Endothelial cell of umbilical vein (primary cell): Measurements from ENCODE around the gene SNRNP27. TPM values are rescaled to one million over a fixed set of nuclear protein-coding genes. Genes with fewer than 3 reads are reported as not detected.

Experiments used
- BruUV-seq: library from RNA; stranded (reverse); fragments of 400-500 nt; replicated peaks from 2 replicates; lab custom pipeline; 2021; lab: Mats Ljungman, UMichigan
- CTCF ChIA-PET: fragments of 300-600, 350-600 bp; sonication (Branson Sonifier 250); formaldehyde crosslinking; loops from one replicate; lab custom pipeline; 2021; ENCODE audit warnings: antibody characterized with exemption, inconsistent platforms; lab: Charles Lee
- POLR2A ChIA-PET: fragments of 300-600, 350-600 bp; sonication (Branson Sonifier 250); formaldehyde crosslinking; loops from one replicate; lab custom pipeline; 2021; ENCODE audit warnings: antibody characterized with exemption, inconsistent platforms; lab: Charles Lee
- DNase-seq: peaks from one replicate; pipeline ENCODE4 v3.0.0-alpha.2; 2011; ENCODE audit warnings: low read depth, low spot score
- FAIRE-seq: peaks from 2 replicates; lab custom pipeline; 2011; peaks lifted over from hg19 to GRCh38; lab: Jason Lieb, UNC
- H2AFZ ChIP-seq: 2 replicates; pipeline ENCODE4 v1.6.0; 2012; ENCODE audit warnings: low read depth, low read length, control low read depth, inconsistent platforms
- H3K27ac ChIP-seq: 2 replicates; pipeline ENCODE4 v1.5.1; 2011; ENCODE audit warnings: low read depth, mild to moderate bottlenecking, control low read depth, low read length, moderate library complexity; ENCODE audit not compliant: insufficient read depth
- H3K27me3 ChIP-seq, 2 experiments: 2 replicates each; pipeline versions ENCODE4 v1.6.0 to v1.6.1; 2011; ENCODE audit warnings: low read length in 2 of 2, mixed read lengths in 1 of 2; ENCODE audit not compliant: control insufficient read depth in 2 of 2, insufficient read depth in 2 of 2
- H3K36me3 ChIP-seq, 2 experiments: 2 replicates in 1 of 2; 3 replicates in 1 of 2; pipeline ENCODE4 v1.5.1; 2011; ENCODE audit warnings: low read length in 2 of 2, mild to moderate bottlenecking in 1 of 2, moderate library complexity in 1 of 2; ENCODE audit not compliant: control insufficient read depth in 2 of 2, insufficient read depth in 2 of 2; ENCODE audit errors: extremely low read depth in 1 of 2
- H3K4me1 ChIP-seq: 3 replicates; pipeline ENCODE4 v1.5.1; 2011; ENCODE audit warnings: mild to moderate bottlenecking, low read length; ENCODE audit not compliant: control insufficient read depth, insufficient read depth; ENCODE audit errors: extremely low read depth
- H3K4me2 ChIP-seq: 2 replicates; pipeline ENCODE4 v1.6.1; 2011; ENCODE audit warnings: low read length, control low read depth, mixed read lengths; ENCODE audit not compliant: insufficient read depth
- H3K4me3 ChIP-seq, 3 experiments: fragments of 200-600 bp in 1 of 3; sonication (generic), shearing (Covaris generic) in 1 of 3; replicated peaks in 1 of 3; 2 replicates each; pipeline ENCODE4 v1.5.1; 2011 to 2016; ENCODE audit warnings: control low read depth in 3 of 3, low read length in 3 of 3, mild to moderate bottlenecking in 2 of 3, inconsistent platforms in 1 of 3, low read depth in 1 of 3, moderate library complexity in 1 of 3; ENCODE audit not compliant: insufficient read depth in 1 of 3
- H3K79me2 ChIP-seq: 2 replicates; pipeline ENCODE4 v1.6.0; 2012; ENCODE audit warnings: low read length, inconsistent platforms; ENCODE audit not compliant: control insufficient read depth, insufficient read depth
- H3K9ac ChIP-seq: replicated peaks from 2 replicates; pipeline ENCODE3; 2011; ENCODE audit warnings: low read length, control low read depth; ENCODE audit not compliant: insufficient read depth; ENCODE audit errors: extremely low read depth
- H3K9me1 ChIP-seq: replicated peaks from 3 replicates; pipeline ENCODE4 v1.6.0; 2011; ENCODE audit warnings: mild to moderate bottlenecking, low read length; ENCODE audit not compliant: control insufficient read depth, insufficient read depth; ENCODE audit errors: extremely low read depth
- H3K9me3 ChIP-seq: replicated peaks from 2 replicates; pipeline ENCODE4 v1.5.1; 2012; ENCODE audit warnings: low read length, inconsistent platforms; ENCODE audit not compliant: control insufficient read depth, insufficient read depth
- H4K20me1 ChIP-seq: replicated peaks from 2 replicates; pipeline ENCODE3; 2011; ENCODE audit warnings: mild to moderate bottlenecking, low read length; ENCODE audit not compliant: control insufficient read depth, insufficient read depth; ENCODE audit errors: extremely low read depth
- EZH2 ChIP-seq: IDR thresholded peaks from 2 replicates; pipeline ENCODE4 v1.6.1; 2012; ENCODE audit warnings: borderline replicate concordance, low read depth, mild to moderate bottlenecking, moderate library complexity, low read length, inconsistent platforms; ENCODE audit not compliant: severe bottlenecking
- FOS ChIP-seq: IDR thresholded peaks from 2 replicates; pipeline ENCODE4 v1.6.1; 2011; ENCODE audit warnings: mild to moderate bottlenecking, low read length, moderate library complexity, borderline replicate concordance; ENCODE audit not compliant: insufficient read depth
- GATA2 ChIP-seq: IDR thresholded peaks from 2 replicates; pipeline ENCODE4 v1.7.0; 2011; ENCODE audit warnings: low read depth, mild to moderate bottlenecking, moderate library complexity, mixed read lengths, low read length; ENCODE audit not compliant: insufficient read length, insufficient read depth
- JUN ChIP-seq: IDR thresholded peaks from 2 replicates; pipeline ENCODE4 v1.6.1; 2011; ENCODE audit warnings: borderline replicate concordance, low read depth; ENCODE audit not compliant: insufficient read length, insufficient read depth
- MAX ChIP-seq: IDR thresholded peaks from 2 replicates; pipeline ENCODE4 v1.6.1; 2011; ENCODE audit not compliant: insufficient read depth, insufficient read length
- MYC ChIP-seq: IDR thresholded peaks from one replicate; pipeline ENCODE4 v1.6.1; 2011; ENCODE audit warnings: mild to moderate bottlenecking, low read depth, low read length
- POLR2A ChIP-seq: IDR thresholded peaks from 2 replicates; pipeline ENCODE4 v1.6.1; 2012; ENCODE audit warnings: low read depth, mild to moderate bottlenecking, control low read depth, low read length
- POLR2AphosphoS5 ChIP-seq: IDR thresholded peaks from 2 replicates; pipeline ENCODE4 v1.6.1; 2012; ENCODE audit warnings: low read depth, mild to moderate bottlenecking, control low read depth, low read length, moderate library complexity; ENCODE audit not compliant: insufficient read depth
- dilution Hi-C: fragments of 300-500 bp; cut with MboI; formaldehyde crosslinking; loops from one replicate; pipeline ENCODE4 v1.15.0; 2019; ENCODE audit warnings: low sequenced_read_pairs; ENCODE audit not compliant: extremely low pct_ligation_motif_present
- intact Hi-C: fragments of 100-400 bp; cut with micrococcal nuclease; formaldehyde crosslinking; loops from one replicate; pipeline ENCODE4 v1.10.0; 2022
- polyA plus RNA-seq, 4 experiments: library from polyadenylated mRNA; depleted of rRNA in 3 of 4; stranded (reverse) in 3 of 4; unstranded in 1 of 4; fragments of >200 nt; gene quantifications; 2 replicates each; pipeline versions ENCODE4 v1.2.1 to v1.2.3, GENCODE V29; 2011 to 2012; ENCODE audit warnings: missing spikeins in 1 of 4
- total RNA-seq: library from RNA; stranded (reverse); gene quantifications from 2 replicates; pipeline ENCODE4 v1.2.3, GENCODE V29; 2021
- TF ChIP-seq, protein P1 (sequence below), 2 donors: IDR thresholded peaks; 1 replicate in 1 of 2; 2 replicates in 1 of 2; pipeline ENCODE4 v1.5.1; 2011; ENCODE audit warnings: low read length in 2 of 2, mild to moderate bottlenecking in 2 of 2, moderate library complexity in 2 of 2, control low read depth in 1 of 2, inconsistent platforms in 1 of 2, low read depth in 1 of 2; ENCODE audit not compliant: insufficient read depth in 1 of 2; ENCODE audit errors: extremely low read depth in 1 of 2

The SNRNP27 gene
- total and polyA plus RNA-seq, 2 donors (not counting 3 experiments of a cell fraction or from before 2014, with no cell fraction given), result 12.7 to 50.6 TPM

DNA sequence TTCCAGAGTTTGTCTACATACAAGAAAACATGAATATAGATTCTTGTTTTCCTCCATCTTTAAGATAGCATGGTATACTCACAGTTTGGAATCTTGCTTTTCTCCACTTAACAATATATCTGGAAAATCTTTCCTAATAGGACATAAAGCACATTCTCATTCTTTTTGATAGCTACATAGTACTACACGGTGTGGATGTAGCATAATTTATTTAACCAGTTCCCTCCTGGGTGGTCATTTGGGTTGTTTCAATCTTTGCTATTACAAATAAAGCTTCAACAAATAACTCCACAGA lies 40.8 kb downstream of the SNRNP27 start:
- FAIRE-seq, result no peak
- Histone ChIP-seq H4K20me1 (no peaks in the 10 kb centered on the region), H3K9ac (peak overlapping the region; percentile 82), H3K9me1 (no peaks in the 10 kb centered on the region), H3K27ac (peak overlapping the region; percentile 95), H2AFZ (no peak overlapping the region), H3K4me1 (peaks cover 37% of the 10 kb centered on the region), H3K79me2 (peaks cover 4% of the 10 kb centered on the region), H3K4me3 (no peak overlapping the region), H3K9me3 (no peaks in the 10 kb centered on the region), H3K27me3 (no peaks in the 10 kb centered on the region), H3K4me2 (peak overlapping the region; percentile 78), H3K36me3 (peaks cover 16 to 19% of the 10 kb centered on the region in 2 experiments)
- no TSS peak for BruUV-seq
- ChIA-PET CTCF (interaction anchor here (0.8 to 2.7 kb wide), 6 partner anchors 11 to 210 kb away, joined by 3 to 19 read pairs (median 7); no protein-coding TSS in a partner anchor), POLR2A (interaction anchor here (0.6 to 1.3 kb wide), 4 partner anchors 14 to 255 kb away, joined by 4 to 7 read pairs (median 5); partner anchors contain the start of gene MXD1)
- DNase-seq, result no peak
- intact Hi-C loops, result loop anchor here (1.0 kb wide), 1 partner anchor 20 kb away; no protein-coding TSS in a partner anchor
- TF ChIP-seq FOS (no peak), POLR2A (no peak), EZH2 (no peak), GATA2 (no peak), MAX (no peak), MYC (no peak), POLR2AphosphoS5 (no peak), JUN (no peak)
- TF ChIP-seq, protein P1, sequence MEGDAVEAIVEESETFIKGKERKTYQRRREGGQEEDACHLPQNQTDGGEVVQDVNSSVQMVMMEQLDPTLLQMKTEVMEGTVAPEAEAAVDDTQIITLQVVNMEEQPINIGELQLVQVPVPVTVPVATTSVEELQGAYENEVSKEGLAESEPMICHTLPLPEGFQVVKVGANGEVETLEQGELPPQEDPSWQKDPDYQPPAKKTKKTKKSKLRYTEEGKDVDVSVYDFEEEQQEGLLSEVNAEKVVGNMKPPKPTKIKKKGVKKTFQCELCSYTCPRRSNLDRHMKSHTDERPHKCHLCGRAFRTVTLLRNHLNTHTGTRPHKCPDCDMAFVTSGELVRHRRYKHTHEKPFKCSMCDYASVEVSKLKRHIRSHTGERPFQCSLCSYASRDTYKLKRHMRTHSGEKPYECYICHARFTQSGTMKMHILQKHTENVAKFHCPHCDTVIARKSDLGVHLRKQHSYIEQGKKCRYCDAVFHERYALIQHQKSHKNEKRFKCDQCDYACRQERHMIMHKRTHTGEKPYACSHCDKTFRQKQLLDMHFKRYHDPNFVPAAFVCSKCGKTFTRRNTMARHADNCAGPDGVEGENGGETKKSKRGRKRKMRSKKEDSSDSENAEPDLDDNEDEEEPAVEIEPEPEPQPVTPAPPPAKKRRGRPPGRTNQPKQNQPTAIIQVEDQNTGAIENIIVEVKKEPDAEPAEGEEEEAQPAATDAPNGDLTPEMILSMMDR (IDR thresholded peaks at IDR 0.05; ENCODE audit: extremely low read depth in 1 of 2, insufficient read depth in 1 of 2, low read depth in 1 of 2, low read length in 2 of 2), result no peak
- dilution Hi-C loops, result no loop called here
